Smooth muscle cell (in vitro differentiated cells): ENCODE data around the gene DUS2. TPM values are rescaled to one million over a fixed set of nuclear protein-coding genes. Genes with fewer than 3 reads are reported as not detected.
"Not testable (repeated sequence)": the region's sequence is repeated elsewhere in the genome, so short reads cannot be mapped to it uniquely, and the experiment has no call there.

ENCODE experiments used
- DNase-seq: peaks from one replicate; lab custom pipeline; 2025; ENCODE audit not compliant: unreplicated experiment; lab: John Stamatoyannopoulos, UW
- H2AFZ ChIP-seq: fragments of 200-600 bp; sonication (generic); 2 replicates; pipeline ENCODE4 v1.6.0; 2016; ENCODE audit warnings: antibody characterized with exemption, low read depth, mild to moderate bottlenecking
- H3F3A ChIP-seq: fragments of 200-600 bp; sonication (generic); 2 replicates; pipeline ENCODE4 v1.6.0; 2017; ENCODE audit warnings: antibody characterized with exemption, low read depth
- H3K27ac ChIP-seq: fragments of 200-600 bp; sonication (generic); 2 replicates; pipeline ENCODE4 v1.5.1; 2016; ENCODE audit warnings: low read depth, mild to moderate bottlenecking
- H3K27me3 ChIP-seq: fragments of 200-600 bp; sonication (generic); 2 replicates; pipeline ENCODE4 v1.6.1; 2016; ENCODE audit warnings: low read depth, mild to moderate bottlenecking
- H3K36me3 ChIP-seq: fragments of 200-600 bp; sonication (generic); 2 replicates; pipeline ENCODE4 v1.5.1; 2016; ENCODE audit warnings: low read depth
- H3K4me1 ChIP-seq: fragments of 200-600 bp; sonication (generic); 2 replicates; pipeline ENCODE4 v1.5.1; 2016; ENCODE audit warnings: low read depth
- H3K4me2 ChIP-seq: fragments of 200-600 bp; sonication (generic); 2 replicates; pipeline ENCODE4 v1.6.0; 2016; ENCODE audit warnings: mild to moderate bottlenecking
- H3K4me3 ChIP-seq: fragments of 200-600 bp; sonication (generic); 2 replicates; pipeline ENCODE4 v1.5.1; 2016; ENCODE audit warnings: mild to moderate bottlenecking
- H3K79me2 ChIP-seq: fragments of 200-600 bp; sonication (generic); 2 replicates; pipeline ENCODE4 v1.6.0; 2016; ENCODE audit warnings: low read depth, mild to moderate bottlenecking
- H3K9ac ChIP-seq: fragments of 200-600 bp; sonication (generic); 2 replicates; pipeline ENCODE4 v1.6.0; 2016; ENCODE audit warnings: low read depth
- H3K9me3 ChIP-seq: fragments of 200-600 bp; sonication (generic); replicated peaks from 2 replicates; pipeline ENCODE4 v1.5.1; 2016; ENCODE audit warnings: low read depth
- H4K20me1 ChIP-seq: fragments of 200-600 bp; sonication (generic); 2 replicates; pipeline ENCODE4 v1.6.0; 2016; ENCODE audit warnings: low read depth
- CTCF ChIP-seq: fragments of 200-600 bp; sonication (generic); IDR thresholded peaks from 2 replicates; pipeline ENCODE4 v1.5.1; 2017; ENCODE audit warnings: borderline replicate concordance, mild to moderate bottlenecking, antibody characterized with exemption; ENCODE audit not compliant: insufficient read depth, poor library complexity, severe bottlenecking
- WGBS: methylation state at CpG from one replicate; pipeline ENCODE4 v1.1.7; 2016; ENCODE audit warnings: low lambda C conversion rate; 5-methylcytosine and 5-hydroxymethylcytosine counted together
- polyA plus RNA-seq: library from polyadenylated mRNA; unstranded; fragments of >200 nt; fragmentation: Nextera tagmentation; extraction: Ambion mirVana; gene quantifications from 2 replicates; pipeline ENCODE4 v1.2.1, GENCODE V29; 2016
- total RNA-seq: library from RNA; depleted of rRNA; stranded (reverse); fragments of >200 nt; gene quantifications from 2 replicates; pipeline ENCODE4 v1.2.3, GENCODE V29; 2014

Gene DUS2
- total and polyA plus RNA-seq, 2 experiments from 2014 or later = 12.1 to 23.5 TPM

- DNase-seq = no peak
- Histone ChIP-seq H3K4me3 (no peak overlapping the region), H3K27ac (no peak overlapping the region), H4K20me1 (peaks cover 93% of the 10 kb centered on the region), H3K4me2 (no peak overlapping the region), H3F3A (peaks cover 6% of the 10 kb centered on the region), H2AFZ (no peak overlapping the region), H3K36me3 (no peaks in the 10 kb centered on the region), H3K9ac (no peak overlapping the region), H3K79me2 (peaks cover 93% of the 10 kb centered on the region), H3K9me3 (no peaks in the 10 kb centered on the region), H3K27me3 (no peaks in the 10 kb centered on the region), H3K4me1 (peaks cover 3% of the 10 kb centered on the region)
- TF ChIP-seq CTCF = no peak
These were observed 74.0 kb downstream of the DUS2 start for GRCh38 chr16:68097088-68097487.

- H3K9me3 ChIP-seq = no peaks in the 10 kb centered on the region
- 100% methylated on average over 3 of the region's 3 CpGs for WGBS
- DNase-seq = no peak
- TF ChIP-seq CTCF = no peak
- H3F3A ChIP-seq = peaks cover 6% of the 10 kb centered on the region
- H3K27ac ChIP-seq = no peak overlapping the region
- peaks cover 93% of the 10 kb centered on the region for H3K79me2 ChIP-seq
- H4K20me1 ChIP-seq = peaks cover 96% of the 10 kb centered on the region
- no peak overlapping the region for H3K4me3 ChIP-seq
- H3K4me1 ChIP-seq = peaks cover 3% of the 10 kb centered on the region
- H3K27me3 ChIP-seq = no peaks in the 10 kb centered on the region
- no peak overlapping the region for H3K9ac ChIP-seq
- no peak overlapping the region for H3K4me2 ChIP-seq
- H3K36me3 ChIP-seq = no peaks in the 10 kb centered on the region
- H2AFZ ChIP-seq = no peak overlapping the region
These were observed 74.8 kb downstream of the DUS2 start for GRCh38 chr16:68097895-68098294.

DNA sequence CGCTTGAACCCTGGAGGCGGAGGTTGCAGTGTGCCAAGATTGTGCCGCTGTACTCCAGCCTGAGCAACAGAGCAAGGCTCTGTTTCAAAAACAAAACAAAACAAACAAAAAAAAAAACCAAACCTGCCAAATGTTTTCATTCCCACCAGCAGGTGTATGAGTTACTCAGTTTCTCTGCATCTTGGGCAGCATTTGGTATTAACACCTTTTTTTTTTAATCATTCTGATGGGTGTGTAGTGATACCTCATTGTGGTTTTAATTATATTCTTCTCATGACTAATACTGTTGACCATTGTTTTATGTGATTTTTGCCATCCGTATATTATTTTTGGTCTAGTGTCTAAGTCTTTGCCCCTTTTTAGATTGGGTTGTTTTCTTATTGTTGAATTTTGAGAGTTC is 77.4 kb downstream of the DUS2 start:
- WGBS = 94% methylated on average over 4 of the region's 4 CpGs
- Histone ChIP-seq H3K9me3 (no peaks in the 10 kb centered on the region), H3K27me3 (no peaks in the 10 kb centered on the region), H2AFZ (no peak overlapping the region), H3F3A (no peaks in the 10 kb centered on the region), H3K36me3 (no peaks in the 10 kb centered on the region), H3K4me1 (no peaks in the 10 kb centered on the region), H3K4me3 (no peak overlapping the region), H4K20me1 (peaks cover 78% of the 10 kb centered on the region), H3K9ac (no peak overlapping the region), H3K4me2 (no peak overlapping the region), H3K27ac (no peak overlapping the region), H3K79me2 (peaks cover 95% of the 10 kb centered on the region)
- no peak for DNase-seq
- TF ChIP-seq CTCF = no peak

DNA sequence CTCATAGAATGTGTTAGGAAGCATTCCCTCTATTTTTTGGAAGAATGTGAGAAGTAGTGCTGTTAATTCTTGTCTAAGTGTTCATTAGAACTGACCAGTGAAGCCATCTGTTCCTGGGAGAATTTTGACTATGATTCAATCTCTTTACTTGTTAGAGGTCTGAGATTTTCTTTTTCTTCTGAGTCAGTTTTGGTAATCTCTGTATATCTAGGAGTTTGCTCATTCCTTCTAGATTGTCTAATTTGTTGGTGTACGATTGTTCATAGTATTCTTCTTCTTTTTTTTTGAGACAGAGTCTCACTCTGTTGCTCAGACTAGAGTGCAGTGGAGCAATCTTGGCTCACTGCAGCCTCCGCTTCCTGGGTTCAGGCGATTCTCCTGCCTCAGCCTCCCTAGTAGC is 82.5 kb downstream of the DUS2 start:
- no peaks in the 10 kb centered on the region for H3K4me1 ChIP-seq
- H3K27ac ChIP-seq = no peak overlapping the region
- no peak for DNase-seq
- H3K9me3 ChIP-seq = no peaks in the 10 kb centered on the region
- peaks cover 39% of the 10 kb centered on the region for H4K20me1 ChIP-seq
- no peak overlapping the region for H3K4me3 ChIP-seq
- H3K36me3 ChIP-seq = no peaks in the 10 kb centered on the region
- H3K9ac ChIP-seq = no peak overlapping the region
- no peaks in the 10 kb centered on the region for H3F3A ChIP-seq
- WGBS = 92% methylated on average over 3 of the region's 3 CpGs
- H2AFZ ChIP-seq = no peak overlapping the region
- H3K79me2 ChIP-seq = peaks cover 97% of the 10 kb centered on the region
- H3K27me3 ChIP-seq = no peaks in the 10 kb centered on the region
- no peak for TF ChIP-seq CTCF
- H3K4me2 ChIP-seq = no peak overlapping the region

DNA sequence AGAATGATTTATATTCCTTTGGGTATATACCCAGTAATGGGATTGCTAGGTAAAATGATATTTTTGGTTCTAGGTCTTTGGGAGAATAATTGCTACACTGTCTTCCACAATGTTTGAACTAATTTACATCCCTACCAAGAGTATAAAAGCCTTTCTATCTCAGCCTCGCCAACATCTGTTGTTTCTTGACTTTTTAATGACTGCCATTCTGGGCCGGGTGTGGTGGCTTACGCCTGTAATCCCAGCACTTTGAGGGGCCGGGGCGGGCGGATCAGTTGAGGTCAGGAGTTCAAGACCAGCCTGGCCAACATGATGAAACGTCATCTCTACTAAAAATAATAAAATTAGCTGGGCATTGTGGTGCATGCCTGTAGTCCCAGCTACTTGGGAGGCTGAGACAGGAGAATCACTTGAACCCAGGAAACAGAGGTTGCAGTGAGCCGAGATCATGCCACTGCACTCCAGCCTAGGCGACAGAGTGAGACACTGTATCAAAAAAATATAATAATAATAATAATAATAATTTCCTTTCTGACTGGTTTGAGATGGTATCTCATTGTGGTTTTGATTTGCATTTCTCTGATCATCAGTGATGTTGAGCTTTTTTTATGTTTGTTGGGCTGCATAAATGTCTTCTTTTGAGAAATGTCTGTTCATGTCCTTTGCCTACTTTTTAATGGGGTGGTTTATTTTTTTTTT is 84.3 kb downstream of the DUS2 start:
- H3K27ac ChIP-seq, H3F3A ChIP-seq, H3K9me3 ChIP-seq, H2AFZ ChIP-seq, H3K36me3 ChIP-seq, DNase-seq, H3K9ac ChIP-seq, H3K4me2 ChIP-seq, H3K4me1 ChIP-seq, H3K4me3 ChIP-seq, H3K27me3 ChIP-seq: not testable (repeated sequence)
- Histone ChIP-seq H3K79me2 (peaks cover 93% of the 10 kb centered on the region), H4K20me1 (peaks cover 22% of the 10 kb centered on the region)
- WGBS = 98% methylated on average over 9 of the region's 9 CpGs
